HepG2 (cell line): Measurements from ENCODE around the gene TLE2. TPM values are rescaled to one million over a fixed set of nuclear protein-coding genes. Genes with fewer than 3 reads are reported as not detected.

Source experiments
- ATAD3A ChIP-seq: sonication (generic); formaldehyde crosslinking; IDR thresholded peaks from 2 replicates; pipeline ENCODE4 v1.4.0; 2020; ENCODE audit warnings: missing genetic modification reagents
- CHD4 ChIP-seq: fragments of 200-600 bp; sonication (generic); IDR thresholded peaks from 2 replicates; pipeline ENCODE4 v1.7.0; 2017; ENCODE audit warnings: mild to moderate bottlenecking, low read length, borderline replicate concordance
- CTCF ChIP-seq: sonication (generic); formaldehyde crosslinking; IDR thresholded peaks from 2 replicates; pipeline ENCODE4 v1.5.0; 2020; ENCODE audit warnings: mild to moderate bottlenecking, missing genetic modification reagents, moderate library complexity
- ETV6 ChIP-seq: sonication (generic); formaldehyde crosslinking; conservative IDR thresholded peaks from 2 replicates; pipeline ENCODE4 v1.4.0; 2020; ENCODE audit warnings: missing genetic modification reagents
- FOXA3 ChIP-seq: IDR thresholded peaks from 2 replicates; pipeline ENCODE4 v1.6.1; 2016; ENCODE audit warnings: missing genetic modification reagents, missing compliant biosample characterization
- HDAC2 ChIP-seq: sonication (generic); formaldehyde crosslinking; IDR thresholded peaks from 2 replicates; pipeline ENCODE4 v1.4.0; 2020; ENCODE audit warnings: missing genetic modification reagents
- MATR3 ChIP-seq: sonication (generic); formaldehyde crosslinking; IDR thresholded peaks from 2 replicates; pipeline ENCODE4 v1.4.0; 2020; ENCODE audit warnings: missing genetic modification reagents
- MTF2 ChIP-seq: sonication (generic); formaldehyde crosslinking; IDR thresholded peaks from 2 replicates; pipeline ENCODE4 v1.5.0; 2020; ENCODE audit warnings: missing genetic modification reagents, borderline replicate concordance
- NCOA2 ChIP-seq: sonication (generic); formaldehyde crosslinking; IDR thresholded peaks from 2 replicates; pipeline ENCODE4 v1.8.0; 2022; ENCODE audit warnings: inconsistent platforms
- NR2F1 ChIP-seq, 2 experiments: fragments of 450-650 bp in 1 of 2; formaldehyde crosslinking in 1 of 2; IDR thresholded peaks; 2 replicates each; pipeline versions ENCODE4 v1.5.0 to v1.6.1; 2016 to 2020; ENCODE audit warnings: mild to moderate bottlenecking in 1 of 2, missing compliant biosample characterization in 1 of 2, missing genetic modification reagents in 1 of 2, moderate library complexity in 1 of 2
- PLRG1 ChIP-seq: fragments of 450-650 bp; conservative IDR thresholded peaks from 2 replicates; pipeline ENCODE4 v1.6.1; 2016
- POLR2AphosphoS5 ChIP-seq: IDR thresholded peaks from 2 replicates; pipeline ENCODE4 v1.6.1; 2012; ENCODE audit warnings: low read depth, low read length
- PTBP1 ChIP-seq: fragments of 200-400 bp; formaldehyde crosslinking; IDR thresholded peaks from 2 replicates; pipeline ENCODE4 v1.6.1; 2018; ENCODE audit warnings: low read length, low read depth; ENCODE audit not compliant: poor library complexity, severe bottlenecking
- SIX1 ChIP-seq: sonication (generic); formaldehyde crosslinking; IDR thresholded peaks from 2 replicates; pipeline ENCODE4 v1.4.0; 2020; ENCODE audit warnings: missing genetic modification reagents, borderline replicate concordance
- SMAD9 ChIP-seq: sonication (generic); formaldehyde crosslinking; IDR thresholded peaks from 2 replicates; pipeline ENCODE4 v1.5.1; 2020; ENCODE audit warnings: mild to moderate bottlenecking, missing genetic modification reagents
- ZMAT5 ChIP-seq: sonication (generic); formaldehyde crosslinking; IDR thresholded peaks from 2 replicates; pipeline ENCODE4 v1.5.0; 2020; ENCODE audit warnings: mild to moderate bottlenecking, low read depth, missing genetic modification reagents, borderline replicate concordance
- ZNF136 ChIP-seq: sonication (generic); formaldehyde crosslinking; IDR thresholded peaks from 2 replicates; pipeline ENCODE4 v1.8.1; 2022; ENCODE audit warnings: low read depth, mild to moderate bottlenecking, moderate library complexity, missing genetic modification reagents
- ZNF138 ChIP-seq: sonication (generic); formaldehyde crosslinking; IDR thresholded peaks from 2 replicates; pipeline ENCODE4 v1.5.0; 2020; ENCODE audit warnings: mild to moderate bottlenecking, low read depth, missing genetic modification reagents
- ZNF367 ChIP-seq: sonication (generic); formaldehyde crosslinking; IDR thresholded peaks from 2 replicates; pipeline ENCODE4 v1.4.0; 2020; ENCODE audit warnings: missing genetic modification reagents, borderline replicate concordance
- ZNF432 ChIP-seq: sonication (generic); formaldehyde crosslinking; IDR thresholded peaks from 2 replicates; pipeline ENCODE4 v1.5.0; 2020; ENCODE audit warnings: missing genetic modification reagents, mild to moderate bottlenecking, borderline replicate concordance
- ZNF713 ChIP-seq: sonication (generic); formaldehyde crosslinking; IDR thresholded peaks from 2 replicates; pipeline ENCODE4 v1.4.0; 2020; ENCODE audit warnings: mild to moderate bottlenecking, missing genetic modification reagents
- ZNF747 ChIP-seq: sonication (generic); formaldehyde crosslinking; IDR thresholded peaks from 2 replicates; pipeline ENCODE4 v1.8.1; 2023; ENCODE audit warnings: missing genetic modification reagents, mild to moderate bottlenecking, borderline replicate concordance
- ZNF772 ChIP-seq: sonication (generic); formaldehyde crosslinking; IDR thresholded peaks from 2 replicates; pipeline ENCODE4 v1.5.0; 2020; ENCODE audit warnings: mild to moderate bottlenecking, missing genetic modification reagents
- polyA plus RNA-seq, 8 experiments: library from polyadenylated mRNA; depleted of rRNA in 3 of 8; stranded (reverse) in 7 of 8; unstranded in 1 of 8; fragments of >200 nt; fragmentation: Illumina TruSeq in 4 of 8; extraction: Trizol in 4 of 8; gene quantifications; 2 replicates each; pipeline versions ENCODE4 v1.2.1 to v1.2.3, GENCODE V29; 2011 to 2016; ENCODE audit warnings: low read depth in 4 of 8, missing spikeins in 1 of 8, mixed read lengths in 1 of 8; ENCODE audit not compliant: insufficient read depth in 1 of 8
- total RNA-seq, 5 experiments: library from RNA; depleted of rRNA; stranded (reverse); fragments of >200 nt; fragmentation: Illumina TruSeq; extraction: Trizol; gene quantifications; 2 replicates each; pipeline ENCODE4 v1.2.3, GENCODE V29; 2016; ENCODE audit warnings: low read depth in 1 of 5
- TF ChIP-seq, protein P1 (sequence below): sonication (generic); formaldehyde crosslinking; IDR thresholded peaks from 2 replicates; pipeline ENCODE4 v1.8.0; 2022; ENCODE audit warnings: missing genetic modification reagents, low read depth, mild to moderate bottlenecking, borderline replicate concordance
- TF ChIP-seq, protein P2 (sequence below): sonication (generic); formaldehyde crosslinking; IDR thresholded peaks from 2 replicates; pipeline ENCODE4 v1.5.0; 2020; ENCODE audit warnings: missing genetic modification reagents

TLE2 gene
- total and polyA plus RNA-seq, 2 of the 13 experiments (the other 11 are each of a cell fraction or from before 2014, with no cell fraction given): 0.07 to 0.81 TPM

DNA sequence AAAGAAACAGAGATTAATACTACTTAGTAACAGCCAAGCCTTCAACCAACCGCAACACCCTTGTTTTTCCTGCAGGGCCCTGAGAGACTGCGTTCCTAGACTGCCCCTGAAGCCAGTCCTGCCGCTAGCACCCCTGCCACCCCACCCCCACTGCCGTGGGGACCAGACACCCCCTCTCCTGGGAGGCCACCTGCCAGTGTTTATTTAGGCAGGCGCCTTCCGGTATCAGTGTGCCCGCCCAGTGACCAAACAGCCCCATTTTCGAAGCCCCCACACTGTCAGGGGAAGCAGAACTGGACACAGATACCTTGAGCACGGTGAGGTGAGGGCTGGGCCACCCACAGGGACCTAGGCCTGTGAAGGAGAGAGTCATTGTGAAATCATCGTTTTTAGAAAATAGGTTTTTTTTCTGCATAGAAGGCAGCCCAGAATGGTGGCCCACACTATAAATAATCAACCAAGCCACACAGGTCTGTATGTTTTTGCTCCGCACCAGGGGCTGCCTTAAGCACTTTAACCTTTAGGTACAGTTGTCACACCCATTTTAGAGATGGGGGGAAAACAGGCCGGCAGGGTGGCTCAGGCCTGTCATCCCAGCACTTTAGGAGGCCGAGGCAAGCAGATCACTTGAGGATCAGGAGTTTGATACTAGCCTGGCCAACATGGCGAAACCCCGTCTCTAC, 36.7 kb upstream of the TLE2 start (continued):
- TF ChIP-seq CTCF (CRISPR knock-in tag) (0 out of 2 replicates have a peak, but pooled peaks have one; percentile 4), ZMAT5 (CRISPR knock-in tag) (no peak), CHD4 (no peak), NCOA2 (CRISPR knock-in tag) (peak; percentile 83), NR2F1 (CRISPR knock-in tag; IDR thresholded peaks at IDR 0.05) (no peak), FOXA3 (CRISPR knock-in tag) (peak; percentile 88), SMAD9 (CRISPR knock-in tag) (no peak), SIX1 (CRISPR knock-in tag) (peak; percentile 51; the same call in 1 of the 2 replicates), ETV6 (CRISPR knock-in tag) (0 out of 2 replicates have a peak, but pooled peaks have one; percentile 36), ZNF136 (no peak), MTF2 (CRISPR knock-in tag) (no peak), ZNF772 (CRISPR knock-in tag) (no peak), POLR2AphosphoS5 (0 out of 2 replicates have a peak, but pooled peaks have one; percentile 35), HDAC2 (CRISPR knock-in tag) (peak; percentile 62; the same call in 1 of the 2 replicates), ZNF367 (CRISPR knock-in tag) (no peak), ZNF713 (CRISPR knock-in tag) (no peak), ATAD3A (CRISPR knock-in tag) (no peak), MATR3 (CRISPR knock-in tag) (no peak), ZNF138 (CRISPR knock-in tag) (no peak), PTBP1 (no peak), ZNF747 (CRISPR knock-in tag) (0 out of 2 replicates have a peak, but pooled peaks have one; percentile 33), ZNF432 (CRISPR knock-in tag) (no peak), PLRG1 (no peak)
- TF ChIP-seq, protein P1, sequence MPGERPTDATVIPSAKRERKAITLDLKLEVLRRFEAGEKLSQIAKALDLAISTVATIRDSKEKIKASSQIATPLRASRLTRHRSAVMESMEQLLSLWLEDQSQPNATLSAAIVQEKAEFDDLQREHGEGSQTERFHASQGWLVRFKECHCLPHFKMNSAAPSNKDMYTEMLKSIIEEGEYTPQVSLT (CRISPR knock-in tag): no peak
- TF ChIP-seq, protein P2, sequence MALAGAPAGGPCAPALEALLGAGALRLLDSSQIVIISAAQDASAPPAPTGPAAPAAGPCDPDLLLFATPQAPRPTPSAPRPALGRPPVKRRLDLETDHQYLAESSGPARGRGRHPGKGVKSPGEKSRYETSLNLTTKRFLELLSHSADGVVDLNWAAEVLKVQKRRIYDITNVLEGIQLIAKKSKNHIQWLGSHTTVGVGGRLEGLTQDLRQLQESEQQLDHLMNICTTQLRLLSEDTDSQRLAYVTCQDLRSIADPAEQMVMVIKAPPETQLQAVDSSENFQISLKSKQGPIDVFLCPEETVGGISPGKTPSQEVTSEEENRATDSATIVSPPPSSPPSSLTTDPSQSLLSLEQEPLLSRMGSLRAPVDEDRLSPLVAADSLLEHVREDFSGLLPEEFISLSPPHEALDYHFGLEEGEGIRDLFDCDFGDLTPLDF (CRISPR knock-in tag): no peak
